HCT116 (cell line): Measurements from ENCODE around the gene PI4KA. TPM values are rescaled to one million over a fixed set of nuclear protein-coding genes. Genes with fewer than 3 reads are reported as not detected.

Source experiments
- ATAC-seq: fragments of 200-7000 bp; cut with Tn5 transposase; 2 replicates; pipeline ENCODE4 v1.9.1; 2020; ENCODE audit warnings: mild to moderate bottlenecking, moderate library complexity
- BruUV-seq: library from RNA; stranded (reverse); fragments of 400-500 nt; replicated peaks from 2 replicates; lab custom pipeline; 2021; lab: Mats Ljungman, UMichigan
- CTCF ChIA-PET: fragments of 300-600 bp; sonication (Branson Sonifier 250); formaldehyde crosslinking; loops from one replicate; lab custom pipeline; 2021; ENCODE audit warnings: antibody characterized with exemption; lab: Charles Lee
- POLR2A ChIA-PET: fragments of 300-600, 350-600 bp; sonication (Branson Sonifier 250); formaldehyde crosslinking; loops from one replicate; lab custom pipeline; 2021; ENCODE audit warnings: antibody characterized with exemption; lab: Charles Lee
- RAD21 ChIA-PET, 2 experiments: fragments of 300-600 bp; sonication (Branson Sonifier 250); formaldehyde crosslinking; loops; one replicate each; lab custom pipeline; 2023; ENCODE audit warnings: low total read pairs in 2 of 2; ENCODE audit not compliant: uncharacterized antibody in 2 of 2, unreplicated experiment in 2 of 2, low non-redundant PET in 1 of 2; lab: Charles Lee
- DNase-seq: peaks from one replicate; pipeline ENCODE4 v3.0.0-alpha.2; 2010; ENCODE audit warnings: low read depth, low spot score
- H2AFZ ChIP-seq: fragments of 200-600 bp; shearing (Covaris generic), sonication (generic); 2 replicates; pipeline ENCODE4 v1.6.1; 2017; ENCODE audit warnings: low read depth, mixed run types, mixed read lengths, antibody characterized with exemption, low read length; ENCODE audit not compliant: poor library complexity, severe bottlenecking
- H3K27ac ChIP-seq: 2 replicates; pipeline ENCODE4 v1.5.1; 2012; ENCODE audit warnings: low read depth, low read length
- H3K27me3 ChIP-seq: fragments of 200-600 bp; sonication (generic); 2 replicates; pipeline ENCODE4 v1.6.1; 2016; ENCODE audit warnings: mixed run types, low read length, mixed read lengths; ENCODE audit not compliant: insufficient read depth
- H3K36me3 ChIP-seq, 2 experiments: fragments of 200-500 bp in 1 of 2; fragments of 200-600 bp in 1 of 2; sonication (Bioruptor generic) in 1 of 2; sonication (generic) in 1 of 2; 2 replicates each; pipeline versions ENCODE4 v1.5.1 to v1.6.1; 2014 to 2016; ENCODE audit warnings: low read length in 2 of 2, inconsistent platforms in 1 of 2, mixed read lengths in 1 of 2, mixed run types in 1 of 2; ENCODE audit not compliant: insufficient read depth in 2 of 2, control insufficient read depth in 1 of 2
- H3K4me1 ChIP-seq, 2 experiments: fragments of 200-600 bp in 1 of 2; sonication (generic) in 1 of 2; 2 replicates each; pipeline versions ENCODE4 v1.5.1 to v1.6.1; 2012 to 2017; ENCODE audit warnings: low read length in 2 of 2, inconsistent platforms in 1 of 2, mild to moderate bottlenecking in 1 of 2, mixed read lengths in 1 of 2, mixed run types in 1 of 2, moderate library complexity in 1 of 2; ENCODE audit not compliant: insufficient read depth in 2 of 2, control insufficient read depth in 1 of 2
- H3K4me2 ChIP-seq: fragments of 200-600 bp; sonication (generic); 2 replicates; pipeline ENCODE4 v1.6.1; 2017; ENCODE audit warnings: mixed run types, low read length, mixed read lengths
- H3K4me3 ChIP-seq, 2 experiments: fragments of 200-600 bp in 1 of 2; sonication (generic) in 1 of 2; replicated peaks in 1 of 2; 2 replicates each; pipeline ENCODE4 v1.5.1; 2011 to 2016; ENCODE audit warnings: low read length in 2 of 2, control low read depth in 1 of 2, low read depth in 1 of 2, mild to moderate bottlenecking in 1 of 2, mixed read lengths in 1 of 2, mixed run types in 1 of 2
- H3K79me2 ChIP-seq: fragments of 200-600 bp; sonication (generic); 2 replicates; pipeline ENCODE4 v1.6.1; 2017; ENCODE audit warnings: mild to moderate bottlenecking, mixed run types, low read length, moderate library complexity, mixed read lengths; ENCODE audit not compliant: insufficient read depth
- H3K9ac ChIP-seq: fragments of 200-600 bp; sonication (generic); 2 replicates; pipeline ENCODE4 v1.6.1; 2016; ENCODE audit warnings: low read length, mixed read lengths
- H3K9me2 ChIP-seq: fragments of 200-600 bp; sonication (generic), shearing (Covaris generic); 2 replicates; pipeline ENCODE4 v1.6.1; 2017; ENCODE audit warnings: mixed run types, mild to moderate bottlenecking, moderate library complexity; ENCODE audit not compliant: insufficient read depth
- H3K9me3 ChIP-seq, 2 experiments: fragments of 200-500 bp in 1 of 2; fragments of 200-600 bp in 1 of 2; sonication (Bioruptor generic) in 1 of 2; sonication (generic) in 1 of 2; 2 replicates each; pipeline ENCODE4 v1.6.1; 2014 to 2017; ENCODE audit warnings: low read length in 2 of 2, mixed read lengths in 2 of 2, inconsistent platforms in 1 of 2, low read depth in 1 of 2, mild to moderate bottlenecking in 1 of 2, mixed run types in 1 of 2, moderate library complexity in 1 of 2; ENCODE audit not compliant: control insufficient read depth in 1 of 2, insufficient read depth in 1 of 2
- H4K20me1 ChIP-seq: fragments of 200-600 bp; sonication (generic), shearing (Covaris generic); 2 replicates; pipeline ENCODE4 v1.6.1; 2017; ENCODE audit warnings: mixed run types, mild to moderate bottlenecking, moderate library complexity; ENCODE audit not compliant: insufficient read depth
- CEBPB ChIP-seq: IDR thresholded peaks from 2 replicates; pipeline ENCODE4 v1.6.1; 2012; ENCODE audit warnings: low read depth
- CTCF ChIP-seq, 3 experiments: fragments of 200-600 bp in 1 of 3; sonication (generic) in 1 of 3; IDR thresholded peaks in 2 of 3; conservative IDR thresholded peaks in 1 of 3; 2 replicates each; pipeline ENCODE4 v1.5.1; 2012 to 2017; ENCODE audit warnings: low read depth in 2 of 3, low read length in 2 of 3, antibody characterized with exemption in 1 of 3, borderline replicate concordance in 1 of 3, control low read depth in 1 of 3, mild to moderate bottlenecking in 1 of 3, mixed read lengths in 1 of 3, mixed run types in 1 of 3, moderate library complexity in 1 of 3; ENCODE audit not compliant: insufficient read depth in 1 of 3
- EZH2 ChIP-seq: fragments of 200-600 bp; sonication (generic); IDR thresholded peaks from 2 replicates; pipeline ENCODE4 v1.6.1; 2017; ENCODE audit warnings: antibody characterized with exemption, mixed run types
- POLR2AphosphoS5 ChIP-seq: IDR thresholded peaks from 2 replicates; pipeline ENCODE4 v1.6.1; 2011; ENCODE audit warnings: mild to moderate bottlenecking, low read depth, low read length, moderate library complexity
- REST ChIP-seq: IDR thresholded peaks from 2 replicates; pipeline ENCODE4 v1.6.1; 2012; ENCODE audit warnings: low read depth
- SIN3A ChIP-seq: IDR thresholded peaks from 2 replicates; pipeline ENCODE4 v1.6.1; 2012; ENCODE audit warnings: low read depth
- SP1 ChIP-seq: IDR thresholded peaks from 2 replicates; pipeline ENCODE4 v1.6.1; 2012; ENCODE audit warnings: low read depth
- TCF7L2 ChIP-seq: IDR thresholded peaks from 2 replicates; pipeline ENCODE4 v1.7.0; 2011; ENCODE audit warnings: borderline replicate concordance, inconsistent platforms; ENCODE audit not compliant: insufficient read depth, insufficient read length; ENCODE audit errors: extremely low read depth
- intact Hi-C: fragments of 100-400 bp; cut with micrococcal nuclease; formaldehyde crosslinking; loops from 2 replicates; pipeline ENCODE4 v1.10.0; 2022
- total RNA-seq: library from RNA; stranded (reverse); gene quantifications from one replicate; pipeline ENCODE4 v1.2.1, GENCODE V29; 2021; ENCODE audit not compliant: unreplicated experiment

Gene PI4KA
- total RNA-seq, 1 experiment from 2014 or later, result 59.6 TPM

- ATAC-seq, result no peak; the same call in 1 of the 2 replicates
- no TSS peak for BruUV-seq
- Histone ChIP-seq H3K36me3 (0 out of 4 replicates have a peak, but pooled peaks cover 0 to 6% of the 10 kb centered on the region in 2 experiments), H3K27ac (no peak overlapping the region), H3K9ac (no peak overlapping the region), H3K9me2 (no peaks in the 10 kb centered on the region), H3K79me2 (no peaks in the 10 kb centered on the region), H3K4me1 (peaks cover 5 to 11% of the 10 kb centered on the region in 2 experiments; a peak in 3 of 4 replicates), H3K4me3 (no peak overlapping the region), H3K9me3 (no peaks in the 10 kb centered on the region), H3K4me2 (peak overlapping the region; percentile 43), H2AFZ (no peak overlapping the region), H3K27me3 (no peaks in the 10 kb centered on the region), H4K20me1 (no peaks in the 10 kb centered on the region)
- intact Hi-C loops, result no loop called here
- ChIA-PET CTCF (interaction anchor here (0.5 to 1.6 kb wide), 3 partner anchors 10 to 20 kb away, joined by 3 to 4 read pairs (median 3); no protein-coding TSS in a partner anchor), POLR2A (no interaction called here), RAD21 (no interaction called here)
- TF ChIP-seq CEBPB (no peak), EZH2 (no peak), POLR2AphosphoS5 (no peak), SP1 (no peak), CTCF (IDR thresholded peaks at IDR 0.05 in 2 of 3, conservative IDR thresholded peaks at IDR 0.05 in 1 of 3; ENCODE audit: borderline replicate concordance in 1 of 3, insufficient read depth in 1 of 3, low read depth in 2 of 3, low read length in 2 of 3) (no peak), REST (no peak), TCF7L2 (no peak), SIN3A (no peak)
- DNase-seq, result no peak
Observed at GRCh38 chr22:20865875-20866445, 7.3 kb upstream of the PI4KA start.
